Suprapubic skin (tissue), 4 donors: ENCODE results near the gene TNKS2. TPM values are rescaled to one million over a fixed set of nuclear protein-coding genes. Genes with fewer than 3 reads are reported as not detected.
"Not testable (repeated sequence)": the region's sequence is repeated elsewhere in the genome, so short reads cannot be mapped to it uniquely, and the experiment has no call there.

ENCODE experiments used
- DNase-seq, 2 donors: peaks; one replicate each; pipeline ENCODE4 v3.0.0-alpha.2; 2019; ENCODE audit warnings: low spot score in 2 of 2
- H3K27ac ChIP-seq: fragments of 200-600 bp; sonication (generic); one replicate; pipeline ENCODE4 v1.5.1; 2019
- H3K27me3 ChIP-seq: fragments of 200-600 bp; sonication (generic); one replicate; pipeline ENCODE4 v1.5.1; 2019
- H3K36me3 ChIP-seq: fragments of 200-600 bp; sonication (generic); one replicate; pipeline ENCODE4 v1.5.1; 2019
- H3K4me1 ChIP-seq: fragments of 200-600 bp; sonication (generic); one replicate; pipeline ENCODE4 v1.5.1; 2019
- H3K4me3 ChIP-seq: fragments of 200-600 bp; sonication (generic); one replicate; pipeline ENCODE4 v1.5.1; 2019; ENCODE audit warnings: mild to moderate bottlenecking
- H3K9me3 ChIP-seq: fragments of 200-600 bp; sonication (generic); one replicate; pipeline ENCODE4 v1.5.1; 2019
- EP300 ChIP-seq: sonication (generic); formaldehyde crosslinking; IDR thresholded peaks from one replicate; pipeline ENCODE4 v1.6.1; 2017; ENCODE audit warnings: antibody characterized with exemption
- POLR2A ChIP-seq, 2 donors: fragments of 450-650 bp; IDR thresholded peaks; one replicate each; pipeline ENCODE4 v1.6.1; 2017; ENCODE audit warnings: antibody characterized with exemption in 2 of 2, mild to moderate bottlenecking in 2 of 2, moderate library complexity in 2 of 2
- POLR2AphosphoS5 ChIP-seq, 3 donors: sonication (generic); formaldehyde crosslinking; IDR thresholded peaks; one replicate each; pipeline ENCODE4 v1.6.1; 2017; ENCODE audit warnings: antibody characterized with exemption in 3 of 3
- WGBS: methylation state at CpG from one replicate; pipeline ENCODE4 v1.1.5; 2018; 5-methylcytosine and 5-hydroxymethylcytosine counted together
- total RNA-seq, 4 donors: library from RNA; depleted of rRNA; stranded (reverse); fragments of >200 nt; gene quantifications; one replicate each; pipeline ENCODE4 v1.1.0, GENCODE V29; 2016
- TF ChIP-seq, protein P1 (sequence below), 2 donors: fragments of 200-600 bp in 1 of 2; fragments of 450-650 bp in 1 of 2; sonication (generic) in 1 of 2; IDR thresholded peaks; one replicate each; pipeline ENCODE4 v1.5.1; 2016 to 2019; ENCODE audit warnings: antibody characterized with exemption in 2 of 2, mild to moderate bottlenecking in 1 of 2, moderate library complexity in 1 of 2

The TNKS2 gene
- total RNA-seq, 4 donors from 2014 or later = 33.8 to 69.4 (median 47.0) TPM

DNA sequence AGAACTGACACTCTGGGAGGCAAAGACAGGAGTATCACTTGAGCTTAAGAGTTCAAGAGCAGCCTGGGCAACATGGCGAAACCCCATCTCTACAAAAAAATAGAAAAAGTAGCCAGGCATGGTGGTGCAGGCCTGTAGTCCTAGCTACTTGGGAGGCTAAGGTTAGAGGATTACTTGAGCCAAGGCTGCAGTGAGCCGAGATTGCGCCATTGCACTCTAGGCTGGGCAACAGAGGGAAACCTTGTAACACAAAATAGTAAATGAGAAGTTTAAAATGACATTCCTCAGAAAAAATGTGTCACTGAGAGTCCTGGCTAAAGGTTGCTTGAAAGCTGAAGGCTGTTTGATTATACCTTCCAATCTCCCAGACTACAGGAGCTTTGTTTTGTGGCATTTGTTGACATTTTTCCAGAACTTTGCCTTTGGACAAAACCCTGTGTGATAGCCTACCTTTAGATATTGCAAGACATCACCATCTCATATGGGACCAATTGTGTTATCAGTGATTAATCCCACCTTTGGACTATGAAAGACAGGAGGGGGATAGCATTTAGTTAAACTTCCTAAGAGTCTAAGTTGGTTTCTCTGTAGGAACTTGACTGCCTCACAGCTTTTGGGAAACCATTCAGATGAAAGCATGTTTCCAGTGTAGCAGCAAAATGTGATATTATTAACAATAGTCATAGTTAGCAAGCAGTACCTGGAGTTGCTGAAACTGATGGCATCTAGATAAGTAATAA is 5.3 kb downstream of the TNKS2 start:
- Histone ChIP-seq H3K4me3 (no peak overlapping the region), H3K36me3 (peaks cover 5% of the 10 kb centered on the region), H3K27ac (no peak overlapping the region), H3K9me3 (no peaks in the 10 kb centered on the region), H3K27me3 (no peaks in the 10 kb centered on the region), H3K4me1 (peaks cover 45% of the 10 kb centered on the region)
- 91% methylated on average over 3 of the region's 3 CpGs for WGBS
- TF ChIP-seq EP300 (no peak), POLR2A (IDR thresholded peaks at IDR 0.05) (no peak), POLR2AphosphoS5 (IDR thresholded peaks at IDR 0.05) (no peak)
- TF ChIP-seq, protein P1, sequence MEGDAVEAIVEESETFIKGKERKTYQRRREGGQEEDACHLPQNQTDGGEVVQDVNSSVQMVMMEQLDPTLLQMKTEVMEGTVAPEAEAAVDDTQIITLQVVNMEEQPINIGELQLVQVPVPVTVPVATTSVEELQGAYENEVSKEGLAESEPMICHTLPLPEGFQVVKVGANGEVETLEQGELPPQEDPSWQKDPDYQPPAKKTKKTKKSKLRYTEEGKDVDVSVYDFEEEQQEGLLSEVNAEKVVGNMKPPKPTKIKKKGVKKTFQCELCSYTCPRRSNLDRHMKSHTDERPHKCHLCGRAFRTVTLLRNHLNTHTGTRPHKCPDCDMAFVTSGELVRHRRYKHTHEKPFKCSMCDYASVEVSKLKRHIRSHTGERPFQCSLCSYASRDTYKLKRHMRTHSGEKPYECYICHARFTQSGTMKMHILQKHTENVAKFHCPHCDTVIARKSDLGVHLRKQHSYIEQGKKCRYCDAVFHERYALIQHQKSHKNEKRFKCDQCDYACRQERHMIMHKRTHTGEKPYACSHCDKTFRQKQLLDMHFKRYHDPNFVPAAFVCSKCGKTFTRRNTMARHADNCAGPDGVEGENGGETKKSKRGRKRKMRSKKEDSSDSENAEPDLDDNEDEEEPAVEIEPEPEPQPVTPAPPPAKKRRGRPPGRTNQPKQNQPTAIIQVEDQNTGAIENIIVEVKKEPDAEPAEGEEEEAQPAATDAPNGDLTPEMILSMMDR (IDR thresholded peaks at IDR 0.05) = no peak
- DNase-seq = no peak

DNA sequence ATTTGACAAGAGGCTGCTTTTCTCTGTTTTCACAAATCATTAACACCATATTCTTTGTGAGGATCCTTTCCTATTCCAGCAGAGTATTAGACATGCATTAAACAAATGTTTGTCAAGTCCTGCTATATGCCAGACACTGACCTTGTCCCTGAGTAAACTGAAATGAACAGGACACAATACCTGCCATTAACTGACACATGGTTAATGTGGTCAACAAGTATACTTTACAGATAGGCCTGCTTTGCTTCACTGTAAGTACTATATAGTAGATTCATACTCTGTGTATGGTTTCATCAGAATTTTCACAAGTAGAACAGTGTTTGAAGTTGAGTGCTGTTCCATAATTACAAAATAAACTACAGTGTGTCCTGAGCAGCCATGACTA is 5.9 kb downstream of the TNKS2 start:
- no peak overlapping the region for H3K4me3 ChIP-seq
- no peak for TF ChIP-seq POLR2AphosphoS5 (IDR thresholded peaks at IDR 0.05)
- TF ChIP-seq, protein P1 (IDR thresholded peaks at IDR 0.05) = no peak
- TF ChIP-seq POLR2A (IDR thresholded peaks at IDR 0.05) = no peak
- no peak for TF ChIP-seq EP300
- DNase-seq = no peak
- H3K36me3 ChIP-seq = peaks cover 5% of the 10 kb centered on the region
- no peaks in the 10 kb centered on the region for H3K27me3 ChIP-seq
- peaks cover 45% of the 10 kb centered on the region for H3K4me1 ChIP-seq
- H3K27ac ChIP-seq = no peak overlapping the region
- H3K9me3 ChIP-seq = no peaks in the 10 kb centered on the region

DNA sequence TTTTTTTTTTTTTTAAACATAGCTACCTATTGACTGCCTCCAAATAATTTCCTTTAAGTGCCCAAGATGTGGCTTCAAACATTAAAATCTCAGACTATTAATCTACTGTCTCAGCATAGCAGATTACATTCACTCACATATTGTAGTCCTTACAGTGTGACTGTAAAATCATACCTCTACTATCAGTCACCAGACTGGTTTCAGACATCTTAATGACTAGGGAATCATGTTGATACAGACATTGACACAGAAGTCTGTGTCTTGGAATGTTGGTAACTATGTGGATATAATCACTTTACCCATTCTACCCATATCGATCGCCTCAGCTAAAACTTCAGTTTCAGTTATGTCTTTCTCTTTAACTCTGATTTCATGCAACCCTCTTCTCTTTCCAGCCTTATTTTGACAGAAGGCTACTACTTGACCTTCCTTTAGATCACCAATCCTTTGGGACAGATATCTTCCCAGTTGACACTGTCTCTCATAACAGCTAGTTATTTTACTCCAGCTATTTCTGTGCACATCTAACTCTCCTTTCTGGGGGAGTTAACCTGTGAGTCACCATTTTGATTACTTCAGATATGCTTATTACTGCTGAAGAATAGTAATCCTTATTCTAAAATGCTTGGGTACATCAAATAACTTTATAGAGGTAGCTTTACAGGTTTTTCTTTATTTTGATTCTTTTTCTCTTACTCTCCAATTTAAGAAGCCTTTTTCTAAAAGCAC is 7.0 kb downstream of the TNKS2 start:
- TF ChIP-seq POLR2AphosphoS5 (IDR thresholded peaks at IDR 0.05) = no peak
- no peak for TF ChIP-seq EP300
- TF ChIP-seq, protein P1 (IDR thresholded peaks at IDR 0.05) = no peak
- no peak for TF ChIP-seq POLR2A (IDR thresholded peaks at IDR 0.05)
- Histone ChIP-seq H3K36me3 (peaks cover 5% of the 10 kb centered on the region), H3K9me3 (no peaks in the 10 kb centered on the region), H3K4me3 (no peak overlapping the region), H3K27ac (no peak overlapping the region), H3K27me3 (no peaks in the 10 kb centered on the region), H3K4me1 (peaks cover 36% of the 10 kb centered on the region)
- DNase-seq = no peak
- WGBS = 100% methylated on average over 2 of the region's 2 CpGs

- not testable (repeated sequence) for H3K9me3 ChIP-seq, H3K27me3 ChIP-seq, H3K36me3 ChIP-seq, DNase-seq, H3K27ac ChIP-seq, H3K4me3 ChIP-seq
- 95% methylated on average over 14 of the region's 14 CpGs for WGBS
- H3K4me1 ChIP-seq = peaks cover 22% of the 10 kb centered on the region
These were observed 9.0 kb downstream of the TNKS2 start for GRCh38 chr10:91807264-91807663.

DNA sequence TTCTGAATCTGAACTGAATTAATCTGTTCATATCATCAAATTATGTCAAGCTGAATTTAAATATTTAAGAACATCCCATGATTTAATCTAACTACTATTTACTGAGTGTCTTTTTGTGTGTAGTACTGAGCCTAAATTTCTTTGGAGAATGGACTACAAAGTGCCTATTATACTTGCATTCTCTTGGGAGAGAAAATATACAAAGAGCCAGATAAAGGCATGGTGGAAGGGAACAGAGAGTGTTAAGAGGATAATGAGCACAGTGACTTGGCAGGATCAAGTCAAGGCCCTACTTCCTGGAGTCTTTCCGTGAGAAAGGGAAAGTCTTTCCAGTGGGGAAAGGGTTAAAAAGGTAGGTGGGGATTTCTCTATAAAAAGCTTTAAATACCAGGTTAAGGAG is 15.0 kb downstream of the TNKS2 start:
- no peak overlapping the region for H3K4me3 ChIP-seq
- 66% methylated on average over 1 of the region's 1 CpG for WGBS
- H3K4me1 ChIP-seq = peaks cover 8% of the 10 kb centered on the region
- H3K9me3 ChIP-seq = no peaks in the 10 kb centered on the region
- H3K36me3 ChIP-seq = peaks cover 47% of the 10 kb centered on the region
- TF ChIP-seq POLR2AphosphoS5 (IDR thresholded peaks at IDR 0.05) (no peak), POLR2A (IDR thresholded peaks at IDR 0.05) (no peak), EP300 (no peak)
- TF ChIP-seq, protein P1 (IDR thresholded peaks at IDR 0.05) = no peak
- DNase-seq = no peak
- no peak overlapping the region for H3K27ac ChIP-seq
- H3K27me3 ChIP-seq = no peaks in the 10 kb centered on the region
